ENCODE results near the gene FLOT1. TPM values are rescaled to one million over a fixed set of nuclear protein-coding genes. Genes with fewer than 3 reads are reported as not detected.
A peak's percentile ranks its signal among the peaks of the same experiment; 100 is the strongest.

FLOT1 gene
- total and polyA plus RNA-seq, 2 of the 13 experiments (the other 11 are each of a cell fraction or from before 2014, with no cell fraction given): 82.3 to 130 TPM

- no peak for TF ChIP-seq ZNF770 (CRISPR knock-in tag; IDR thresholded peaks at IDR 0.05)
- TF ChIP-seq TMF1 (CRISPR knock-in tag; IDR thresholded peaks at IDR 0.05; ENCODE audit: low read depth): no peak
- no peak for TF ChIP-seq ZNF256 (CRISPR knock-in tag; conservative IDR thresholded peaks at IDR 0.05)
- peak; percentile 95 for TF ChIP-seq RAD21 (CRISPR knock-in tag; IDR thresholded peaks at IDR 0.05)
- TF ChIP-seq ZC3H4 (CRISPR knock-in tag; IDR thresholded peaks at IDR 0.05; ENCODE audit: borderline replicate concordance): no peak
- TF ChIP-seq MXD3 (CRISPR knock-in tag; IDR thresholded peaks at IDR 0.05): peak; percentile 66; the same call in 1 of the 2 replicates
- TF ChIP-seq SRF (IDR thresholded peaks at IDR 0.05; ENCODE audit: low read depth, low read length): no peak
- TF ChIP-seq LBX2 (CRISPR knock-in tag; IDR thresholded peaks at IDR 0.05; ENCODE audit: borderline replicate concordance): no peak
- no peak; the same call in 1 of the 2 replicates for TF ChIP-seq ZNF430 (CRISPR knock-in tag; IDR thresholded peaks at IDR 0.05)
- no peak for TF ChIP-seq ZBTB43 (CRISPR knock-in tag; conservative IDR thresholded peaks at IDR 0.05)
- TF ChIP-seq MAF1 (CRISPR knock-in tag; IDR thresholded peaks at IDR 0.05; ENCODE audit: borderline replicate concordance): no peak
- no peak for TF ChIP-seq ELF4 (CRISPR knock-in tag; IDR thresholded peaks at IDR 0.05; ENCODE audit: borderline replicate concordance)
- no peak for TF ChIP-seq ZKSCAN1 (IDR thresholded peaks at IDR 0.05; ENCODE audit: low read length)
- TF ChIP-seq THAP8 (CRISPR knock-in tag; IDR thresholded peaks at IDR 0.05; ENCODE audit: borderline replicate concordance): no peak
- TF ChIP-seq SIN3B (IDR thresholded peaks at IDR 0.05; ENCODE audit: low read length): no peak
- TF ChIP-seq SOX5 (CRISPR knock-in tag; IDR thresholded peaks at IDR 0.05; ENCODE audit: borderline replicate concordance): peak; percentile 41; the same call in 1 of the 2 replicates
- TF ChIP-seq DZIP1 (CRISPR knock-in tag; IDR thresholded peaks at IDR 0.05): no peak
- TF ChIP-seq ZNF691 (CRISPR knock-in tag; IDR thresholded peaks at IDR 0.05; ENCODE audit: borderline replicate concordance, low read depth): 0 out of 2 replicates have a peak, but pooled peaks have one; percentile 40
- no peak for TF ChIP-seq ATF7 (IDR thresholded peaks at IDR 0.05)
- TF ChIP-seq ATF7 (CRISPR knock-in tag; IDR thresholded peaks at IDR 0.05): no peak
- no peak for TF ChIP-seq FOXC1 (CRISPR knock-in tag; IDR thresholded peaks at IDR 0.05; ENCODE audit: borderline replicate concordance)
Measured at GRCh38 chr6:30730601-30731435, 11.7 kb downstream of the FLOT1 start (continued).
